Uterus (tissue), 4 donors: Measurements from ENCODE around the gene AJAP1. TPM values are rescaled to one million over a fixed set of nuclear protein-coding genes. Genes with fewer than 3 reads are reported as not detected.

Experiments used
- DNase-seq, 2 donors: peaks; one replicate each; pipeline ENCODE4 v3.0.0-alpha.2; 2019 to 2020
- H3K27ac ChIP-seq, 2 donors: fragments of 200-600 bp; sonication (generic); 1 replicate in 1 of 2; 2 replicates in 1 of 2; pipeline ENCODE4 v1.5.1; 2016 to 2018
- H3K27me3 ChIP-seq, 2 donors: fragments of 200-600 bp; sonication (generic); one replicate each; pipeline ENCODE4 v1.5.1; 2018 to 2019; ENCODE audit warnings: control low read depth in 1 of 2
- H3K36me3 ChIP-seq, 2 donors: fragments of 200-600 bp; sonication (generic); one replicate each; pipeline ENCODE4 v1.5.1; 2019; ENCODE audit warnings: control low read depth in 1 of 2
- H3K4me1 ChIP-seq, 2 donors: fragments of 200-600 bp; sonication (generic); one replicate each; pipeline ENCODE4 v1.5.1; 2018 to 2019; ENCODE audit warnings: control low read depth in 1 of 2
- H3K4me3 ChIP-seq, 2 donors: fragments of 200-600 bp; sonication (generic); 1 replicate in 1 of 2; 2 replicates in 1 of 2; pipeline ENCODE4 v1.5.1; 2018 to 2019; ENCODE audit warnings: mild to moderate bottlenecking in 1 of 2
- H3K9me3 ChIP-seq, 2 donors: fragments of 200-600 bp; sonication (generic); one replicate each; pipeline ENCODE4 v1.5.1; 2019; ENCODE audit warnings: control low read depth in 1 of 2
- CTCF ChIP-seq, 4 experiments: fragments of 200-600 bp in 2 of 4; fragments of 450-650 bp in 2 of 4; sonication (generic) in 2 of 4; IDR thresholded peaks; one replicate each; pipeline ENCODE4 v1.5.1; 2016 to 2019; ENCODE audit warnings: antibody characterized with exemption in 4 of 4, mild to moderate bottlenecking in 2 of 4, moderate library complexity in 1 of 4
- POLR2A ChIP-seq, 2 donors: fragments of 450-650 bp; IDR thresholded peaks; one replicate each; pipeline ENCODE4 v1.6.1; 2016; ENCODE audit warnings: antibody characterized with exemption in 2 of 2, mild to moderate bottlenecking in 1 of 2, moderate library complexity in 1 of 2
- intact Hi-C: fragments of 100-400 bp; cut with DNase I; formaldehyde crosslinking; loops from one replicate; pipeline ENCODE4 v1.15.1; 2023; ENCODE audit warnings: low total_unique reads
- total RNA-seq, 4 donors: library from RNA; depleted of rRNA in 3 of 4; stranded (reverse); fragments of >200 nt in 3 of 4; gene quantifications; one replicate each; pipeline versions ENCODE4 v1.1.0 to v1.2.4, GENCODE V29; 2014 to 2023
- donor health status: DM: yes; HTN: yes; CAD: no.

Gene AJAP1
- total RNA-seq, 4 donors from 2014 or later, result 0.97 to 2.7 (median 2.0) TPM; not detected in 1

GRCh38 chr1:4713669-4714068, 59.3 kb downstream of the AJAP1 start:
- no peak overlapping the region for H3K4me3 ChIP-seq
- intact Hi-C loops, result no loop called here
- no peaks in the 10 kb centered on the region for H3K4me1 ChIP-seq
- TF ChIP-seq CTCF (IDR thresholded peaks at IDR 0.05) (no peak), POLR2A (IDR thresholded peaks at IDR 0.05) (no peak)
- H3K27me3 ChIP-seq, result no peaks in the 10 kb centered on the region
- DNase-seq, result no peak
- H3K36me3 ChIP-seq, result no peaks in the 10 kb centered on the region
- H3K9me3 ChIP-seq, result no peaks in the 10 kb centered on the region
- H3K27ac ChIP-seq, result no peak overlapping the region

- H3K4me1 ChIP-seq, result no peaks in the 10 kb centered on the region
- DNase-seq, result no peak
- no peaks in the 10 kb centered on the region for H3K9me3 ChIP-seq
- no peaks in the 10 kb centered on the region for H3K27me3 ChIP-seq
- intact Hi-C loops, result no loop called here
- no peaks in the 10 kb centered on the region for H3K36me3 ChIP-seq
- TF ChIP-seq POLR2A (IDR thresholded peaks at IDR 0.05) (no peak), CTCF (IDR thresholded peaks at IDR 0.05) (no peak)
- H3K27ac ChIP-seq, result no peak overlapping the region
- H3K4me3 ChIP-seq, result no peak overlapping the region
Observed at GRCh38 chr1:4716406-4716805, 62.0 kb downstream of the AJAP1 start.

GRCh38 chr1:4718071-4718470, 63.7 kb downstream of the AJAP1 start:
- H3K27ac ChIP-seq, result no peak overlapping the region
- no peaks in the 10 kb centered on the region for H3K4me1 ChIP-seq
- H3K36me3 ChIP-seq, result no peaks in the 10 kb centered on the region
- no peaks in the 10 kb centered on the region for H3K27me3 ChIP-seq
- intact Hi-C loops, result no loop called here
- no peak for TF ChIP-seq CTCF (IDR thresholded peaks at IDR 0.05)
- no peak for TF ChIP-seq POLR2A (IDR thresholded peaks at IDR 0.05)
- no peak for DNase-seq
- no peak overlapping the region for H3K4me3 ChIP-seq
- H3K9me3 ChIP-seq, result no peaks in the 10 kb centered on the region

- DNase-seq, result no peak
- intact Hi-C loops, result no loop called here
- Histone ChIP-seq H3K27me3 (no peaks in the 10 kb centered on the region), H3K4me1 (no peaks in the 10 kb centered on the region), H3K27ac (no peak overlapping the region), H3K4me3 (no peak overlapping the region), H3K9me3 (no peaks in the 10 kb centered on the region), H3K36me3 (no peaks in the 10 kb centered on the region)
- no peak for TF ChIP-seq CTCF (IDR thresholded peaks at IDR 0.05)
- no peak for TF ChIP-seq POLR2A (IDR thresholded peaks at IDR 0.05)
Observed at GRCh38 chr1:4723106-4723505, 68.7 kb downstream of the AJAP1 start.

- no peak for TF ChIP-seq CTCF (IDR thresholded peaks at IDR 0.05)
- TF ChIP-seq POLR2A (IDR thresholded peaks at IDR 0.05), result no peak
- intact Hi-C loops, result no loop called here
- Histone ChIP-seq H3K27me3 (no peaks in the 10 kb centered on the region), H3K9me3 (no peaks in the 10 kb centered on the region), H3K4me1 (no peaks in the 10 kb centered on the region), H3K27ac (no peak overlapping the region), H3K4me3 (no peak overlapping the region), H3K36me3 (no peaks in the 10 kb centered on the region)
- DNase-seq, result no peak
Observed at GRCh38 chr1:4724001-4724400, 69.6 kb downstream of the AJAP1 start.
